Measurements from ENCODE around the gene TAF8.

The TAF8 gene

GRCh38 chr6:42012501-42013133 lies 37.7 kb upstream of the TAF8 start:
- Histone ChIP-seq H3K36me3 (ENCODE audit: control insufficient read depth, low read length) (peaks cover 8% of the 10 kb centered on the region; the same call in 1 of the 2 replicates), H3K9me2 (replicated peaks; ENCODE audit: control insufficient read depth, low read length) (no peaks in the 10 kb centered on the region), H3K4me2 (ENCODE audit: low read length) (peak overlapping the region; percentile 6), H3K9me3 (ENCODE audit: control insufficient read depth, insufficient read depth, low read length) (no peaks in the 10 kb centered on the region), H3K27me3 (ENCODE audit: control insufficient read depth, low read length) (no peaks in the 10 kb centered on the region), H3K4me1 (ENCODE audit: control insufficient read depth, low read length) (peaks cover 83% of the 10 kb centered on the region), H3K4me3 (ENCODE audit: low read length) (0 out of 2 replicates have a peak overlapping the region, but pooled peaks have one; percentile 3), H4K20me1 (ENCODE audit: control insufficient read depth, insufficient read depth, low read depth, low read length) (no peaks in the 10 kb centered on the region), H3K27ac (ENCODE audit: low read depth, low read length) (0 out of 2 replicates have a peak overlapping the region, but pooled peaks have one; percentile 3), H3K79me2 (ENCODE audit: control insufficient read depth, low read length) (peaks cover 8% of the 10 kb centered on the region), H3F3A (ENCODE audit: control insufficient read depth, insufficient read depth) (peaks cover 40% of the 10 kb centered on the region)
- TF ChIP-seq EZH2phosphoT487 (IDR thresholded peaks at IDR 0.05; ENCODE audit: borderline replicate concordance, low read length): no peak
- no peak for TF ChIP-seq CTCF (IDR thresholded peaks at IDR 0.05; ENCODE audit: low read depth, low read length, poor library complexity, severe bottlenecking)

GRCh38 chr6:42013134-42013516 lies 37.2 kb upstream of the TAF8 start:
- Histone ChIP-seq H3K79me2 (ENCODE audit: control insufficient read depth, low read length) (peaks cover 8% of the 10 kb centered on the region), H4K20me1 (ENCODE audit: control insufficient read depth, insufficient read depth, low read depth, low read length) (no peaks in the 10 kb centered on the region), H3K27me3 (ENCODE audit: control insufficient read depth, low read length) (no peaks in the 10 kb centered on the region), H3F3A (ENCODE audit: control insufficient read depth, insufficient read depth) (peaks cover 37% of the 10 kb centered on the region), H3K4me3 (ENCODE audit: low read length) (0 out of 2 replicates have a peak overlapping the region, but pooled peaks have one; percentile 3), H3K4me1 (ENCODE audit: control insufficient read depth, low read length) (peaks cover 83% of the 10 kb centered on the region), H3K4me2 (ENCODE audit: low read length) (peak overlapping the region; percentile 6), H3K9me3 (ENCODE audit: control insufficient read depth, insufficient read depth, low read length) (no peaks in the 10 kb centered on the region), H3K36me3 (ENCODE audit: control insufficient read depth, low read length) (peaks cover 8% of the 10 kb centered on the region; the same call in 1 of the 2 replicates), H3K27ac (ENCODE audit: low read depth, low read length) (0 out of 2 replicates have a peak overlapping the region, but pooled peaks have one; percentile 3), H3K9me2 (replicated peaks; ENCODE audit: control insufficient read depth, low read length) (no peaks in the 10 kb centered on the region)
- TF ChIP-seq EZH2phosphoT487 (IDR thresholded peaks at IDR 0.05; ENCODE audit: borderline replicate concordance, low read length): no peak
- no peak for TF ChIP-seq CTCF (IDR thresholded peaks at IDR 0.05; ENCODE audit: low read depth, low read length, poor library complexity, severe bottlenecking)

GRCh38 chr6:42017021-42017643 lies 33.2 kb upstream of the TAF8 start:
- Histone ChIP-seq H3K9me3 (ENCODE audit: control insufficient read depth, insufficient read depth, low read length) (no peaks in the 10 kb centered on the region; the same call in 1 of the 2 replicates), H3K27ac (ENCODE audit: low read depth, low read length) (peak overlapping the region; percentile 74), H3K4me3 (ENCODE audit: low read length) (peak overlapping the region; percentile 18; the same call in 1 of the 2 replicates), H3K4me2 (ENCODE audit: low read length) (peak overlapping the region; percentile 61), H3K36me3 (ENCODE audit: control insufficient read depth, low read length) (peaks cover 12% of the 10 kb centered on the region), H3F3A (ENCODE audit: control insufficient read depth, insufficient read depth) (peaks cover 37% of the 10 kb centered on the region), H3K9me2 (replicated peaks; ENCODE audit: control insufficient read depth, low read length) (no peaks in the 10 kb centered on the region), H3K79me2 (ENCODE audit: control insufficient read depth, low read length) (peaks cover 9% of the 10 kb centered on the region), H3K4me1 (ENCODE audit: control insufficient read depth, low read length) (peaks cover 83% of the 10 kb centered on the region), H4K20me1 (ENCODE audit: control insufficient read depth, insufficient read depth, low read depth, low read length) (no peaks in the 10 kb centered on the region), H3K27me3 (ENCODE audit: control insufficient read depth, low read length) (no peaks in the 10 kb centered on the region)
- TF ChIP-seq EZH2phosphoT487 (IDR thresholded peaks at IDR 0.05; ENCODE audit: borderline replicate concordance, low read length) (no peak), CTCF (IDR thresholded peaks at IDR 0.05; ENCODE audit: low read depth, low read length, poor library complexity, severe bottlenecking) (no peak)

Data from DOHH2 (cell line).